H1 (cell line): Measurements from ENCODE around the gene OR4M1. TPM values are rescaled to one million over a fixed set of nuclear protein-coding genes. Genes with fewer than 3 reads are reported as not detected.

Source experiments
- CTCF ChIA-PET: fragments of 300-600 bp; sonication (Branson Sonifier 250); formaldehyde crosslinking; loops from one replicate; lab custom pipeline; 2021; ENCODE audit not compliant: partially characterized antibody; lab: Charles Lee
- POLR2A ChIA-PET: fragments of 300-600 bp; sonication (Branson Sonifier 250); formaldehyde crosslinking; loops from one replicate; lab custom pipeline; 2021; ENCODE audit warnings: inconsistent platforms; ENCODE audit not compliant: partially characterized antibody; lab: Charles Lee
- DNase-seq, 2 experiments: peaks; one replicate each; pipeline versions ENCODE4 v3.0.0 to v3.0.0-alpha.2; 2010 to 2022; ENCODE audit warnings: low spot score in 2 of 2, low read depth in 1 of 2, mixed read lengths in 1 of 2
- FAIRE-seq: peaks from 2 replicates; lab custom pipeline; 2011; peaks lifted over from hg19 to GRCh38; lab: Jason Lieb, UNC
- H2AFZ ChIP-seq: 2 replicates; pipeline ENCODE4 v1.8.1; 2012; ENCODE audit warnings: low read length, inconsistent platforms
- H2AK5ac ChIP-seq: 2 replicates; pipeline ENCODE4 v1.6.1; 2013; ENCODE audit warnings: low read depth, low read length
- H2BK120ac ChIP-seq: replicated peaks from 2 replicates; pipeline ENCODE3; 2013; ENCODE audit warnings: low read depth, low read length, inconsistent platforms
- H2BK12ac ChIP-seq: 2 replicates; pipeline ENCODE4 v1.6.1; 2013; ENCODE audit warnings: low read depth, low read length
- H2BK15ac ChIP-seq: 2 replicates; pipeline ENCODE4 v1.6.1; 2013; ENCODE audit warnings: low read length
- H2BK20ac ChIP-seq: 2 replicates; pipeline ENCODE4 v1.6.1; 2013; ENCODE audit warnings: low read length
- H2BK5ac ChIP-seq: 2 replicates; pipeline ENCODE4 v1.6.1; 2013; ENCODE audit warnings: low read depth, low read length
- H3K14ac ChIP-seq: 2 replicates; pipeline ENCODE4 v1.6.1; 2013; ENCODE audit warnings: inconsistent platforms; ENCODE audit not compliant: insufficient read length
- H3K18ac ChIP-seq: 2 replicates; pipeline ENCODE4 v1.6.1; 2013; ENCODE audit warnings: low read length; ENCODE audit errors: extremely low read depth
- H3K23ac ChIP-seq: 2 replicates; pipeline ENCODE4 v1.6.1; 2013; ENCODE audit warnings: inconsistent platforms; ENCODE audit not compliant: insufficient read length
- H3K23me2 ChIP-seq: 2 replicates; pipeline ENCODE4 v1.6.1; 2013; ENCODE audit warnings: low read depth, low read length
- H3K27ac ChIP-seq: 2 replicates; pipeline ENCODE4 v1.6.1; 2011; ENCODE audit warnings: low read depth, low read length, inconsistent platforms
- H3K27me3 ChIP-seq, 4 experiments: replicated peaks in 1 of 4; 1 replicate in 1 of 4; 2 replicates in 3 of 4; pipeline versions ENCODE4 v1.6.1 to v1.8.1; 2011 to 2013; ENCODE audit warnings: low read length in 3 of 4, mild to moderate bottlenecking in 3 of 4, inconsistent platforms in 2 of 4, mixed read lengths in 2 of 4, moderate library complexity in 1 of 4; ENCODE audit not compliant: control insufficient read depth in 3 of 4, insufficient read depth in 3 of 4; ENCODE audit errors: extremely low read depth in 1 of 4
- H3K36me3 ChIP-seq, 4 experiments: 2 replicates each; pipeline versions ENCODE4 v1.6.1 to v1.8.1; 2011 to 2013; ENCODE audit warnings: mild to moderate bottlenecking in 4 of 4, low read length in 3 of 4, moderate library complexity in 2 of 4, control low read depth in 1 of 4, inconsistent platforms in 1 of 4; ENCODE audit not compliant: insufficient read depth in 4 of 4, control insufficient read depth in 2 of 4
- H3K4ac ChIP-seq: replicated peaks from 2 replicates; pipeline ENCODE3; 2013; ENCODE audit warnings: low read length, low read depth, mixed read lengths, inconsistent platforms; ENCODE audit not compliant: insufficient read length
- H3K4me1 ChIP-seq, 4 experiments: replicated peaks in 1 of 4; 1 replicate in 1 of 4; 2 replicates in 3 of 4; pipeline versions ENCODE4 v1.6.1 to v1.8.1; 2011 to 2013; ENCODE audit warnings: low read length in 3 of 4, inconsistent platforms in 2 of 4, mixed read lengths in 1 of 4; ENCODE audit not compliant: insufficient read depth in 4 of 4, control insufficient read depth in 3 of 4
- H3K4me2 ChIP-seq, 2 experiments: 2 replicates each; pipeline versions ENCODE4 v1.6.1 to v1.8.1; 2011 to 2013; ENCODE audit warnings: low read depth in 2 of 2, low read length in 2 of 2, control low read depth in 1 of 2, inconsistent platforms in 1 of 2, mild to moderate bottlenecking in 1 of 2; ENCODE audit not compliant: insufficient read depth in 1 of 2
- H3K4me3 ChIP-seq, 4 experiments: fragments of 200-600, 300-600 bp in 1 of 4; sonication (generic), shearing (Covaris generic), sonication (Bioruptor Twin) in 1 of 4; 2 replicates each; pipeline versions ENCODE4 v1.5.1 to v1.8.1; 2011 to 2016; ENCODE audit warnings: low read length in 4 of 4, low read depth in 3 of 4, control low read depth in 2 of 4, inconsistent platforms in 2 of 4, mild to moderate bottlenecking in 2 of 4, mixed read lengths in 1 of 4, moderate library complexity in 1 of 4; ENCODE audit not compliant: insufficient read depth in 2 of 4; ENCODE audit errors: extremely low read depth in 1 of 4
- H3K56ac ChIP-seq: replicated peaks from 2 replicates; pipeline ENCODE3; 2013; ENCODE audit warnings: low read depth, mild to moderate bottlenecking, mixed read lengths, low read length, inconsistent platforms; ENCODE audit not compliant: insufficient read length
- H3K79me1 ChIP-seq: 2 replicates; pipeline ENCODE4 v1.6.1; 2013; ENCODE audit warnings: low read depth, low read length, control low read depth
- H3K79me2 ChIP-seq, 2 experiments: 2 replicates each; pipeline versions ENCODE4 v1.6.1 to v1.8.1; 2012 to 2013; ENCODE audit warnings: low read length in 2 of 2, mild to moderate bottlenecking in 2 of 2, inconsistent platforms in 1 of 2; ENCODE audit not compliant: insufficient read depth in 2 of 2, control insufficient read depth in 1 of 2
- H3K9ac ChIP-seq, 4 experiments: replicated peaks in 1 of 4; 1 replicate in 1 of 4; 2 replicates in 3 of 4; pipeline versions ENCODE4 v1.6.1 to v1.8.1; 2011 to 2013; ENCODE audit warnings: low read depth in 3 of 4, low read length in 3 of 4, control low read depth in 2 of 4, mild to moderate bottlenecking in 2 of 4, moderate library complexity in 2 of 4, inconsistent platforms in 1 of 4; ENCODE audit errors: extremely low read depth in 1 of 4
- H3K9me3 ChIP-seq, 2 experiments: 2 replicates each; pipeline versions ENCODE4 v1.6.1 to v1.8.1; 2012 to 2013; ENCODE audit warnings: mild to moderate bottlenecking in 2 of 2, moderate library complexity in 2 of 2, control low read depth in 1 of 2, inconsistent platforms in 1 of 2, low read depth in 1 of 2, low read length in 1 of 2, mixed read lengths in 1 of 2; ENCODE audit not compliant: insufficient read depth in 2 of 2
- H4K20me1 ChIP-seq, 2 experiments: replicated peaks in 1 of 2; 2 replicates each; pipeline versions ENCODE3 to v1.8.1; 2011 to 2013; ENCODE audit warnings: inconsistent platforms in 2 of 2, low read length in 2 of 2, mild to moderate bottlenecking in 1 of 2; ENCODE audit not compliant: insufficient read depth in 2 of 2, control insufficient read depth in 1 of 2
- H4K5ac ChIP-seq: 2 replicates; pipeline ENCODE4 v1.6.1; 2013; ENCODE audit warnings: low read length, low read depth, mixed read lengths, inconsistent platforms; ENCODE audit not compliant: insufficient read length
- H4K8ac ChIP-seq: 2 replicates; pipeline ENCODE4 v1.8.0; 2013; ENCODE audit warnings: mild to moderate bottlenecking, moderate library complexity, low read length, inconsistent platforms; ENCODE audit not compliant: insufficient read depth; ENCODE audit errors: extremely low read depth
- H4K91ac ChIP-seq: replicated peaks from 2 replicates; pipeline ENCODE3; 2013; ENCODE audit warnings: low read length, mixed read lengths, inconsistent platforms; ENCODE audit not compliant: insufficient read length
- BRCA1 ChIP-seq: IDR thresholded peaks from 2 replicates; pipeline ENCODE4 v1.6.1; 2012; ENCODE audit warnings: low read depth, low read length, improper control_type of control experiment
- CBX5 ChIP-seq: fragments of 300-800, 300-1000 bp; sonication (generic); IDR thresholded peaks from 2 replicates; pipeline ENCODE4 v1.7.1; 2016; ENCODE audit warnings: antibody characterized with exemption, low read length, low read depth
- CBX8 ChIP-seq: fragments of 300-800, 300-1000 bp; sonication (generic); IDR thresholded peaks from 2 replicates; pipeline ENCODE4 v1.7.1; 2016; ENCODE audit warnings: low read depth, low read length, borderline replicate concordance
- EZH2 ChIP-seq: fragments of 200-600 bp; sonication (generic); IDR thresholded peaks from 2 replicates; pipeline ENCODE4 v1.7.1; 2012; ENCODE audit warnings: low read depth, mild to moderate bottlenecking, moderate library complexity, low read length, inconsistent platforms; ENCODE audit not compliant: severe bottlenecking
- FOSL1 ChIP-seq: IDR thresholded peaks from 2 replicates; pipeline ENCODE4 v1.6.1; 2011; ENCODE audit warnings: mild to moderate bottlenecking, low read depth, low read length, moderate library complexity; ENCODE audit not compliant: insufficient read depth
- POLR2A ChIP-seq, 2 experiments: IDR thresholded peaks; 1 replicate in 1 of 2; 2 replicates in 1 of 2; pipeline ENCODE4 v1.6.1; 2011; ENCODE audit warnings: low read depth in 2 of 2, low read length in 2 of 2, mild to moderate bottlenecking in 2 of 2; ENCODE audit errors: control extremely low read depth in 1 of 2
- RAD21 ChIP-seq, 2 experiments: IDR thresholded peaks in 1 of 2; conservative IDR thresholded peaks in 1 of 2; 2 replicates each; pipeline ENCODE4 v1.6.1; 2011; ENCODE audit warnings: low read depth in 2 of 2, low read length in 2 of 2, improper control_type of control experiment in 1 of 2, inconsistent platforms in 1 of 2, mild to moderate bottlenecking in 1 of 2, moderate library complexity in 1 of 2
- RXRA ChIP-seq: IDR thresholded peaks from 2 replicates; pipeline ENCODE4 v1.6.1; 2011; ENCODE audit warnings: low read depth, mild to moderate bottlenecking, low read length, moderate library complexity; ENCODE audit not compliant: insufficient read depth
- SAP30 ChIP-seq: fragments of 300-600 bp; sonication (generic); IDR thresholded peaks from 2 replicates; pipeline ENCODE4 v1.7.1; 2012; ENCODE audit warnings: low read length, moderate library complexity, mild to moderate bottlenecking, inconsistent platforms; ENCODE audit not compliant: insufficient read depth, insufficient replicate concordance
- SP2 ChIP-seq: IDR thresholded peaks from 2 replicates; pipeline ENCODE4 v1.6.1; 2012; ENCODE audit warnings: mild to moderate bottlenecking, low read length, inconsistent platforms
- TBP ChIP-seq: IDR thresholded peaks from 2 replicates; pipeline ENCODE4 v1.6.1; 2011; ENCODE audit warnings: low read depth, low read length, improper control_type of control experiment
- YY1 ChIP-seq: IDR thresholded peaks from 2 replicates; pipeline ENCODE4 v1.6.1; 2011; ENCODE audit warnings: low read depth, mild to moderate bottlenecking, low read length
- WGBS, 2 experiments: shearing (Covaris generic) in 1 of 2; methylation state at CpG; one replicate each; pipeline versions ENCODE4 v1.1.6 to v1.1.7; 2013 to 2015; ENCODE audit warnings: low lambda C conversion rate in 2 of 2, mixed read lengths in 2 of 2, inconsistent platforms in 1 of 2, low coverage in 1 of 2, missing lambda C conversion rate in 1 of 2; ENCODE audit not compliant: insufficient replicate concordance in 2 of 2, insufficient coverage in 1 of 2, insufficient read length in 1 of 2; ENCODE audit errors: extremely low coverage in 1 of 2, missing lambda C conversion rate in 1 of 2; 5-methylcytosine and 5-hydroxymethylcytosine counted together
- polyA plus RNA-seq, 7 experiments: library from polyadenylated mRNA; depleted of rRNA in 3 of 7; stranded (reverse) in 5 of 7; unstranded in 2 of 7; fragments of >200 nt in 5 of 7; fragments of 200-250 nt in 2 of 7; gene quantifications; 1 replicate in 5 of 7; 2 replicates in 1 of 7; 4 replicates in 1 of 7; pipeline versions ENCODE4 v1.2.1 to v1.2.3, GENCODE V29; 2011 to 2013; ENCODE audit warnings: missing spikeins in 2 of 7, mixed read lengths in 2 of 7
- total RNA-seq: library from RNA; stranded (reverse); fragmentation: NEBNext Ultra II Directional; extraction: Animal tissue kit (Norgen Biotek cat#: 25700); gene quantifications from 2 replicates; pipeline ENCODE4 v1.2.1, GENCODE V29; 2021

Gene OR4M1
- total and polyA plus RNA-seq, 2 of the 8 experiments (the other 6 are each of a cell fraction or from before 2014, with no cell fraction given), result not detected

DNA sequence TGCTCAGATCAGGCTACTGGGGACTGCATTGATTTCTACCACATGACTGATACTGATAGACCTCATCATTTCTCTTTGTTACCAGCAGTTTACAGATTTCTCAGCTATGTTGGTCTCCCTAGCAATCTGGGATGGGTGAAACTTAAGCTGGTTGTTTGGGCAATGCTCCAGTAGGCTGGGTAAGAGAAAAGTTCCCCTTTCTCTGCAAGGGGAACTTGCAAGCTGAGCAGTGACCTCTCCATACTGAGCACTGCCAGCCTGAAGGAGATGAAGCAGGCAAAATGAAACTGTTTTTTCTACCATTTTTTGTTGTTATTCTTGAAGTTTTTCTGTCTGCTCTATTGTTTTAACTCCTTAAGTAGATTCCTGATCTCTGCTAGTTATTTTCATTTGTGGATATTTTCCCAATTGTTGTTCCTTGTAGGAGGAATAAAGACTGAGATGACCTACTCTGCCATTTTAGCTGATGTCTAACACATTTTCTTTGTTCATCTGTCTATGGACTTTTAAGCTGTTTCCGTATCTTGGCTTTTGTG is 1.3 kb upstream of the OR4M1 start:
- H2AK5ac ChIP-seq, result no peak overlapping the region
- H2BK15ac ChIP-seq, result no peak overlapping the region
- H3K27ac ChIP-seq, result no peak overlapping the region
- H4K5ac ChIP-seq, result no peak overlapping the region
- DNase-seq (no peak), FAIRE-seq (no peak)
- H3K14ac ChIP-seq, result no peak overlapping the region
- H3K9me3 ChIP-seq, result peaks cover 36 to 37% of the 10 kb centered on the region in 2 experiments
- H3K9ac ChIP-seq, result no peak overlapping the region
- H3K23me2 ChIP-seq, result no peaks in the 10 kb centered on the region
- no peak overlapping the region for H3K18ac ChIP-seq
- H2BK20ac ChIP-seq, result no peak overlapping the region
- no peak overlapping the region for H4K91ac ChIP-seq
- H3K4me3 ChIP-seq, result no peak overlapping the region
- H3K4me2 ChIP-seq, result no peak overlapping the region
- no peak overlapping the region for H2BK5ac ChIP-seq
- TF ChIP-seq RXRA, result no peak
- no peak for TF ChIP-seq CBX5
- TF ChIP-seq CBX8, result no peak
- TF ChIP-seq FOSL1, result no peak
- TF ChIP-seq YY1, result no peak
- no peak for TF ChIP-seq TBP
- TF ChIP-seq SP2, result no peak
- no peak for TF ChIP-seq RAD21 (IDR thresholded peaks at IDR 0.05 in 1 of 2, conservative IDR thresholded peaks at IDR 0.05 in 1 of 2; ENCODE audit: low read depth in 2 of 2, low read length in 2 of 2)
- TF ChIP-seq SAP30, result no peak
- TF ChIP-seq BRCA1, result no peak
- no peak for TF ChIP-seq EZH2
- TF ChIP-seq POLR2A (IDR thresholded peaks at IDR 0.05; ENCODE audit: control extremely low read depth in 1 of 2, low read depth in 2 of 2, low read length in 2 of 2), result no peak
- 76% methylated on average over 1 of the region's 1 CpG; no CpG with 5 or more reads in 1 of the 2 experiments for WGBS, 2 experiments
- no peaks in the 10 kb centered on the region for H3K27me3 ChIP-seq
- POLR2A ChIA-PET, result no interaction called here
- H2AFZ ChIP-seq, result no peak overlapping the region
- no peaks in the 10 kb centered on the region for H3K4me1 ChIP-seq
- no peak overlapping the region for H3K56ac ChIP-seq
- no peaks in the 10 kb centered on the region for H3K36me3 ChIP-seq
- H4K20me1 ChIP-seq, result no peaks in the 10 kb centered on the region
- no peaks in the 10 kb centered on the region for H3K79me2 ChIP-seq
- H3K23ac ChIP-seq, result no peak overlapping the region
- H3K79me1 ChIP-seq, result no peaks in the 10 kb centered on the region
- H2BK12ac ChIP-seq, result no peak overlapping the region
- H3K4ac ChIP-seq, result no peak overlapping the region
- CTCF ChIA-PET, result interaction anchor here (0.6 kb wide), 1 partner anchor 1048 kb away, joined by 3 read pairs; no protein-coding TSS in a partner anchor
- no peak overlapping the region for H2BK120ac ChIP-seq
- H4K8ac ChIP-seq, result no peak overlapping the region
